HG03095 (cell line): ENCODE data around the gene CHRM1.

Source experiments
- ATAC-seq: cut with Tn5 transposase; IDR thresholded peaks from one replicate; pipeline ENCODE4 v1.9.1; 2021; ENCODE audit warnings: moderate library complexity; ENCODE audit not compliant: unreplicated experiment

CHRM1 gene

DNA sequence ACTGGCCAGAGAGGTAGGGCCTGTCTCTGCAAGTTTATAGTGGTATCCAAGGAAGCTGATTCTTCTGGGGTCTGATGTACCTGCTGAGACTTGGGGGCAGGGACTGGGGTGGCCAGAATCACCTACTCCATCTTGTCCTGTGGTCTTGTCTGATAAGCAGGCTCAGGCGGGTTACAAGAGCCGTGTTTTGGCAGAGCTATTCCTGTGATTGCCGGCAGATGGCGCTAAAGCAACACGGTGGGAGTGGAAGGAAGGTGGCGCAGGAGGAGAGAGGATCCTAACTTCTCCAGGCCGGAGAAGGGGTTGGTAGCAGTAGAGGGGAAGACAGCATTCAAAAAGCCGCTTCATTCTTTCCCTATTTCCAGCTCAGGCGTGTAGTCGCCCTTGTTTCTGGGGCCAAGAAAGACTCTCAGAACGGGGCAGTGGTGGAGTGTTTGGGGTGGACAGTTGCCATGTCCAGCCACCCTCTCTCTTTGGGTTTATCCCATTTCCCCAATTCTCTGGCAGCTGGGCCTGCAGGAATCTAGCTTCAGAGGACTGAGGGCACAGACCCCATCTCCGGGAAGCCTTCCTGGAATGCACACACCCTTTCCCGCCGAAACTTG, 15.1 kb downstream of the CHRM1 start:
- ATAC-seq: no peak

DNA sequence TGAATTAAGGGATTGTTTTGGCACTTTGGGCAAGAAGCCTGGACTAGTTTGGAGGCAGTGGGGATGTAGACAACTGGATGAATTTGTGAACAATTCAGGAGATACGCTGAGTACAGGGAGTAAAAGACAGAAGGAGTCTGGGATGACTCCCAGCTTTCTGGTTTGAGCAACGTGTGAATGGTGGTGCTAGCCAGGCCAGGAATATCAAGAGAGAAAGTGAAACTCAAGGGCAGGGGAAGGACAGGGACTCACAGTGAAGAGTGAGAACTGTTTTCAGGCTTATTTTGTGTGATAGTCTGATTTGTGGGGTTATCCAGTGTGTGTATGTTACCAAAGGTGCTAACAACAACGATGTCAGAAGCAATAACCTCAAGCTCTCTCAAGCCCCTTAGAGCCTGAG, 15.9 kb downstream of the CHRM1 start:
- no peak for ATAC-seq

DNA sequence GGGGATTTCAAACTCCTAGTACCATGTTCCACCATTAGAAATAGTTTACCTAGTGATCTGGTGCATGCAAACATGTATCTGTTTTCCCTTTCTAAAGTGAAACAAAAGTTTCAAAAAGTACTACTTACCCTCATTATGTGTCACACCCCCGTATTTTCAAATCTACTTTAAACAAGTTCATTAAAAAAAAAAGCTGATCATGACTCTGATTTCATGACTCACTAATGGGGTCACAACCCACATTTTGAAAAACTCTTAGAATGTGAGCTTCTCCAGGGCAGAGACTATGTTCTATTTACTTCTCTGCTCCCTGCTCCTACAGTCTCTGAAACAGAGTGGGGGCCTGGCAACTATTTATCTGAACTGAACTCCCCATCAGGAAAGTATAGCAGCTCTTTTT, 18.2 kb downstream of the CHRM1 start:
- no peak for ATAC-seq

DNA sequence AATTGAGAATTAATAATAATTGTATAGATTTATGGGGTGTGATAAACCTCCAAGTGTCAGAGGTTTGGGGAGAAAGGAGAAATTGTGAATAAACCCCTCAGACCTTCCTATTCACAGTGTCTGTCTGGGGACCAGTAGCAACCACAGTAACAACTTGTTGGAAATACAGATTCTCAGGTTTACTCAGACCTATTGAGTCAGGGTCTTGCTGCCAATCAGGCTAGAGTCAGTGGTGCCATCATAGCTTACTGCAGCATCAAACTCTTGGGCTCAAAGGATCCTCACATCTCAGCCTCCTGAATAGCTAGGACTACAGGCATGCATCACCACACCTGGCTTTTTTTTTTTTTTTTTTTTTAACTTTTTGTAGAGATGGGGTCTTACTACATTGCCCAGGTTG, 23.1 kb downstream of the CHRM1 start:
- no peak for ATAC-seq

DNA sequence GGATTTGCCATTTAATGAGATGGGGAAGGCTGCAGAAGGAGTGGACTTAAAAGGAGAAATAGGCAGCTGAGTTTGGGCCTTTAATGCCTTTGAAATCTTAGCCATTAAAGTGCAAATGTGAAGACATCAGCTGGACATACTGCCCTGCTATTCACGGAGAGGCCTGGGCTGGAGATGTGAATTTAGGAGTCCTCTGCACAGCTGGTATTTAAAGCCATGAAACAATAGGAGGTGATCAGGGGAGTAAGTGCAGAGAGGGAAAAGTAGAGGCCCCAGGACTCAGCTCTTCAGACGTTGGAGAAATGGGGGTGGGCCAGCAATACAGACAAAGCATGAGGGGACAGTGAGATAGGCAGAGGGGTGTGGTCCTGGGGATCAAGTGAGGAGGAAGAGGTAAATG, 23.9 kb downstream of the CHRM1 start:
- ATAC-seq: no peak

DNA sequence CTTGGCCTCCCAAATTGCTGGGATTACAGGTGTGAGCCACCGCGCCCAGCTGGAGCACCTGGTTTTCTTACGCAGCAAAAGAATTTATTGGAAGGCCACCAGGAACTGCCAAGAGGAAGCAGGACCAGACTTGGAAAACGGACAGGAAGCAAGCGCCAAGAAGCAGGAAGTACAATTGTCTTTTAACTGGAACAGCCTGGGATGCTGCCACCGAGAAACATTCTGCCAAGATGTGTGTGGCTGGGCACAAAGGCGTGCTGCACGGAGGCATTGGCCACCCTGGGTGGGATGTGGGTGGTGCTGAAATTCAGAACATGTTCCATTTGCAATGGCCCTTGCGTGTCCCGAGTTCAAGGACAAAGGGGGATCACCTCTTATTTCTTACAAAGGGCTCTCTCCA, 25.1 kb downstream of the CHRM1 start:
- no peak for ATAC-seq

DNA sequence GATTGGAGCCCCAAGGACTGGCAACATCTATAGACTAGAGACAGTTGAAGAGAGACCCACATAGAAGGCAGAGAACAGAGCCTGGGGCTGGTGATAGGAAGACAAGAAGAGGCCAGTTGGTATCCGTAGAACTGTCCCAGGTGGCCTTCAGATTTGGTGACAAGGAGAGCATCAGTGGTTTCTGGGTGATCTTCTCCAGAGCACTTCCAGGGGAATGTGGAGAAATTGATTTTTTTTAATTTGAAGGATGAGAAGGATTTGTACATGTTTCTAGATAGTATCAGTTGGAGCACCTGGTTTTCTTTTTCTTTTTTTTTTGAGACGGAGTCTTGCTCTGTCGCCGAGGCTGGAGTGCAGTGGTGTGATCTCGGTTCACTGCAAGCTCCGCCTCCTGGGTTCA, 25.7 kb downstream of the CHRM1 start:
- no peak for ATAC-seq

DNA sequence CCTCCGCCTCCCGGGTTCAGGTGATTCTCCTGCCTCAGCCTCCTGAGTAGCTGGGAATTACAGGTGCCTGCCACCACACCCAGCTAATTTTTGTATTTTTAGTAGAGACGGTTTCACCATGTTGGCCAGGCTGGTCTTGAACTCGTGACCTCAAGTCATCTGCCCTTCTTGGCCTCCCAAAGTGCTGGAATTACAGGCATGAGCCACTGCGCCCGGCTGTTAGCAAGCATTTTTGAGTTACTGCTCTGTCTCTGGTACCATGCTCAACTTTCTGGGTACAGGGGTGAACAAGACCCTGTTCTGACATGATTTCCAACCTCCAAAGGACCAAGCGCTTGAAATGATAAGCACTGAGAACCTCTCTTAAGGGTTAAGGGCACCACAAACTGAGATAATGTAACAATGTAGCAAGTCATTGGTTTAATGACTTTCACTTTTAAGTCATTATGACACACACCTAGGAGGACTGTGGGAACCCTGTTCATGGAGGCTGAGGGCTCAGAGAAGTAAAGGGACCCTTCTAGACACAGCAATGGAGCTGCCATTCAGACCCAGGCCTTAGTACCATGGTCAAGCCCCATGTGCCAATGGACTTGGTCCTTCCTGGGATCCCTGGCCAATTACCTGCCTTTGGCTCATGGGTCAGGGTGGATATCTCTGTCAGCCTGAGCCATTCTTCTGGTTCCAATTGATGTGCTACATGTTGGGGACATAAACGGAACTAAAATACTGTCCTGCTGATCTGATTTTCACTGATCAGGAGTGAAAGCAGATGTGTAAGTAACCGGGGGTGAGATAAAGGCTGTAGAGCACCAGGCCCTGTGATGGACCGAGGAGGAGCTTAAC, 28.9 kb downstream of the CHRM1 start:
- no peak for ATAC-seq

DNA sequence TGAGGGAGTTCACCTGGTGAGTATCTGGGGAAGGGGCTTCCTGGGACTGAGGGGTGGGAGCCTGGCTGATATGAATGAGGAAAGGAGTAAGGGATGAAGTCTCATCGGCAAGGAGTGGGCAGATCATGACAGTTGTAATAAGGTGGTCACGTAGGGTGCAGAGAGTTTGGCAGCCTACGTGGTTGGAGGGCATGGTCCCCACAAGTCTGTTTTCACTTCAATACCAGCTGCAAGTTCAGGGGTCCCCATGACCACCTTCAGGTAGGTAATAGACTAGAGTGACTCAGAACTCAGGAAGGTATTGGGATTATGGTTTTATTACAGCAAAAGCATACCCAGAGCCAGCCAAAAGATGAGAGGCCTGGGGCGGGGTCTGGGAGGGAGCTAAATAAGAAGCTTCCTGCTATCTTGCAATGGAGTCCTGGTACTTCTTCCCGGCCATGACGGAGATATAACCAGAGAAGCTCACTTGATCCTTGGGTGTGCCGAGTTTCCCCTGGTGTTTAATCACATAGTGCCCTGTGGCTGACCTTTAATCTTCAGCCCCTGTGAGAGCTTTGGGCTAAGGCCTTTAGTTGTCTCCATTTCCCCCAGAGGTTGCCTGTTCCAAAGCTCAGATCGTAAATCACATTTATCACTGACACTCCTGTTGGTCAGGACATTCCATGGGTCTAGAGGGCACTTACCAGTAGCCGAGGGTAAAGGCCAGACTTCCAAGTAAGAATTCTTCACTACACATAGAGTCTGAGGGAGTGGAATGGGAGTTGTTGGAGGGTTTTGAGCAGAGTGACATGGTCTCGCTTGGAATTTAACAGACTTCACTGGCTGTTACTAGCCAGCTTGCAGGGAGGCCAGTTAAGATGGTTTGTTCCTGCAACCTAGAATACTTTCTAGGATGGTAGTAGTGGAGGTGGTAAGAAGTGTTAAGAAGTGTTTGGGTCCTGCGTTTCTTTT, 31.4 kb downstream of the CHRM1 start:
- ATAC-seq: no peak

DNA sequence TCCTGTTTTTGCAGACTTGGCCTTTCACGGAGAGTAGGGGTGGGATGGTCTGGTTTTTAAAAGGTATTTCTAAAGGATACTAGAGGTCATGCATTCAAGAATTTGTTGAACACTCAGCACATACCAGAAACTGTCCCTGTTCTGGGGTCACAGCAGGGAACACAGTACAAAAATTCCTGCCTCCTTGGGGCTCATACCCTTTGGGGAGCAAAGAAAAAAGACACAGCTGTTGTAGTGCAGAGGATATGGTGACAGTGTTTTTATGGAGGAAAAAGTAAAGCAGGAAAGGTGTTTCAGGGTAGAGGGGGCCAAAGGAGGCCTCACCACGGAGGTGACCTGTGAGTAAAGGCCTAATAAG, 32.1 kb downstream of the CHRM1 start:
- ATAC-seq: no peak

DNA sequence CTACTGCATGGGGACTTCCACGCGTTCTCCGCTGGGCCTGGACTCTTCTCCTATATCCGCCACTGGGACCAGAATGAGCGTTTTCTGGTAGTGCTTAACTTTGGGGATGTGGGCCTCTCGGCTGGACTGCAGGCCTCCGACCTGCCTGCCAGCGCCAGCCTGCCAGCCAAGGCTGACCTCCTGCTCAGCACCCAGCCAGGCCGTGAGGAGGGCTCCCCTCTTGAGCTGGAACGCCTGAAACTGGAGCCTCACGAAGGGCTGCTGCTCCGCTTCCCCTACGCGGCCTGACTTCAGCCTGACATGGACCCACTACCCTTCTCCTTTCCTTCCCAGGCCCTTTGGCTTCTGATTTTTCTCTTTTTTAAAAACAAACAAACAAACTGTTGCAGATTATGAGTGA, 32.8 kb downstream of the CHRM1 start:
- ATAC-seq: no peak

DNA sequence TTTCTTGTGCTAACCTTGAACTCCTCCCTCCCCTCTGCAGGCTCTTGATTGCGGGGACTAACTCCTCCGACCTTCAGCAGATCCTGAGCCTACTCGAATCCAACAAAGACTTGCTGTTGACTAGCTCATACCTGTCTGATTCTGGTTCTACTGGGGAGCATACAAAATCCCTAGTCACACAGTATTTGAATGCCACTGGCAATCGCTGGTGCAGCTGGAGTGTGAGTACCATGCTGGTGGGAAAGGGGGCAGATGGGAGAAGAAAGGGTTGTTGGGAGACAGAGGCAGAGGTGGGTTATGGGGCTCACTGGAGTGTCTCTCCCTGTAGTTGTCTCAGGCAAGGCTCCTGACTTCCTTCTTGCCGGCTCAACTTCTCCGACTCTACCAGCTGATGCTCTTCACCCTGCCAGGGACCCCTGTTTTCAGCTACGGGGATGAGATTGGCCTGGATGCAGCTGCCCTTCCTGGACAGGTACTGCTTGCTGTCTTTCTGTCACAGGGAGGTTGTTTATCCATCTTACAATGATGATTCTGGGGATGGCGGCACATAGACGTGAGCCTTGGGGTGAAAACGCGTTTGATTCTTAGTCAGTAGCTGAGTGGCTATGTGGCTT, 35.9 kb downstream of the CHRM1 start:
- no peak for ATAC-seq

DNA sequence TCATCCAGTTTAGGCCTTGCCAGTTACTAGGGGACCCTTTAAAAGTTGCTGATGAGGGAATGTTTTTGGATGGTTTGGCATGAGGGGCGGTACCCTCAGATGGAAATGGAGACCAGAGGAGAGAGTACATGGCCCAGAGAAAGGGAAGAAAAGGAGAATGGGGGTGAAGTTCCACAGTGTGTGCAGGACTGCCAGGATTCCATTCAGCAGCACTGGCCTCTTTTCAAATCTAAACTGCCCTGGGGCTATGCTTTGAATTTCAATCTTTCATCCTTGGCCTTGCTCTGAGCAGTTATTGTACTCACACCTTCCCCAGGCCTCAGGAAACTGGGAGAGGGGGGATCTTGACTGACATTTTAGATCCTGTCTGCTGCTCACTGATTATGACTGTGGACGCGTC, 37.5 kb downstream of the CHRM1 start:
- no peak for ATAC-seq

DNA sequence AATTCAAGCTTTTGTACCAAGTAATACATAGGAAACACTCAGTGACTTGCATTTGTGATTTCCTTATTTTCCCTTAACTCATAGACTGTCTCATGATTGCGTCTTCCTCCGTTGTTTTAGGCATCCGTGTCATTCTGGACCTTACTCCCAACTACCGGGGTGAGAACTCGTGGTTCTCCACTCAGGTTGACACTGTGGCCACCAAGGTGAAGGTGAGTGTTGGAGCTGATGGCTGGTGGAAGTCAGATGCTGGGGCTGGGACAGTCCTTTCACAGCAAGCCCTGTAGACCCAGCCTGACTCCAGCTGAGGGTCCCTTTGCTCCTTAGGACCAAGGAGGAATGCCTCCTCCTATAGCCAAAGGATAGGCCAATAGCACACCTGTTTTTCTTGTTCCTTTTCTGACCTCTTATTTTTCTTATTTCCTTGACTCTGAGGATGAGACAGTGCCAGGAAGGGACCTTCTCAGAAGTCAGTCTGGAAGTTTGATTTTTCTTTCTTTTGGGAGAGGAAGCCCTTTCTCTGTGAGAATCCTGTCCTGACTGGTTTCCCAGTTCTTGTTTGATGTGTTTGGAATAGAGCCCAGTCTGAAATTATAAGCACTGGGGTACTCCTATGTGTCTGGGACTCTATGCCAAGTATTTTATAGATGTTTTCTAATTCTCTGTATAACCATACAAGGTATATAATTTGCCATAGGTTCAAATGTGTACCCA, 38.2 kb downstream of the CHRM1 start:
- no peak for ATAC-seq

DNA sequence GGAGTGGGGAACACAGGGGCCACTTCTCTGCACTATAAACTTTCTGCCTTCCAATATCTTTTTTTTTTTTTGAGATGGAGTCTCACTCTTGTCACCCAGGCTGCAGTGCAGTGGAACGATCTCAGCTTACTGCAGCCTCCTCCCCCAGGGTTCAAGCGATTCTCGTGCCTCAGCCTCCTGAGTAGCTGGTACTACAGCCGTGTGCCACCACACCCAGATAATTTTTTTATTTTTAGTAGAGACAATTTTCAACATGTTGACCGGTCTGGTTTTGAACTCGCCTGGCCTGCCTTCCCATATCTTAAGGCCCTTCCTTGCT, 38.8 kb downstream of the CHRM1 start:
- ATAC-seq: no peak

DNA sequence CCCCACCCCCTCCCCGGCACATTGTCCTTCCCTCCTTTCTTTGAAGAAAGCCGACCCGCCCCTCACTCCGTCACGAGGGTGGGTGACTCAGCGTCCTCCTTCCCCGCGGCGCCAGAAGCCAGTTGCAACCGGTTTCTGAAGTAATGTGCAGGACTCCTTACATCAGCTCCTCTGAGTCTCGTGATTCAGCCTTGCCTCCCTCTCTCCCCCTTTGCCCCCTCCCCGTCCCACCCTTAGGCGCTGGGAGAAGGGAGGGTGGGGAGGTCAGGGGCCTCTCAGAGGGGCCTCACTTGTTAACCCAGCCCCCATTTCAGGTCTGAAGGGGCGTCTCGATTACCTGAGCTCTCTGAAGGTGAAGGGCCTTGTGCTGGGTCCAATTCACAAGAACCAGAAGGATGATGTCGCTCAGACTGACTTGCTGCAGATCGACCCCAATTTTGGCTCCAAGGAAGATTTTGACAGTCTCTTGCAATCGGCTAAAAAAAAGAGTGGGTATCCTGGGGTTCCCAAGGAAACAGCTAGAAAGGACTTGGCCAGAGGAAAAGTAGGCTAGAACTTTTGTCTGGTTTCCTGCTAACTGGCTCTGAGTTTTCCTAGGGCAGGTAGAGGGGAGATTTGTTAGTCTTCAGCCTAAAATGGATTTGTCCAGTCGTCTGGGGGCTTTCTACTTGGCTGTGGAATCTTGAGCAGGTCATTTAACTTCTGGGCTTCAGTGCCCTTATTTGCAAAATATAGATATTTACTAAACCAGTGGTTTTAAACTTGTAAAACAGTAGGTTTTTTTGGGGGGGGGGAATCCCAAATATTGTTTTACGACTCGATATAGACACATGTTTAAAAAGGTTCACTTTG, 39.4 kb downstream of the CHRM1 start:
- peak; percentile 34 for ATAC-seq

DNA sequence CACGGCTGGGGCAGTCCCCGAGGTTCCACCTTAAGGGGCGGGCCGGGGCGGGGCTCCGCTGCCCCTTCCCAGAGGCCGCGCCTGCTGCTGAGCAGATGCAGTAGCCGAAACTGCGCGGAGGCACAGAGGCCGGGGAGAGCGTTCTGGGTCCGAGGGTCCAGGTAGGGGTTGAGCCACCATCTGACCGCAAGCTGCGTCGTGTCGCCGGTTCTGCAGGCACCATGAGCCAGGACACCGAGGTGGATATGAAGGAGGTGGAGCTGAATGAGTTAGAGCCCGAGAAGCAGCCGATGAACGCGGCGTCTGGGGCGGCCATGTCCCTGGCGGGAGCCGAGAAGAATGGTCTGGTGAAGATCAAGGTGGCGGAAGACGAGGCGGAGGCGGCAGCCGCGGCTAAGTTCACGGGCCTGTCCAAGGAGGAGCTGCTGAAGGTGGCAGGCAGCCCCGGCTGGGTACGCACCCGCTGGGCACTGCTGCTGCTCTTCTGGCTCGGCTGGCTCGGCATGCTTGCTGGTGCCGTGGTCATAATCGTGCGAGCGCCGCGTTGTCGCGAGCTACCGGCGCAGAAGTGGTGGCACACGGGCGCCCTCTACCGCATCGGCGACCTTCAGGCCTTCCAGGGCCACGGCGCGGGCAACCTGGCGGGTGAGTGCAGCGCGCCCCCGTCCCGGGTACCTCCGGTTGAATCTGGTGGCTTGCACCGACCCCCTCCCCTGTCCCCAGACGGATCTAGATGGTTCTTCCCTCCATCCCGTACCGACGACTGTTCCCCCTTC, 40.2 kb downstream of the CHRM1 start, which contains the start of gene SLC3A2:
Gene SLC3A2 (plus strand): TSS at position 94 of the 776 bp plus-strand sequence. CDS start 128 bp downstream, at position 222.
- ATAC-seq: peak; percentile 70

DNA sequence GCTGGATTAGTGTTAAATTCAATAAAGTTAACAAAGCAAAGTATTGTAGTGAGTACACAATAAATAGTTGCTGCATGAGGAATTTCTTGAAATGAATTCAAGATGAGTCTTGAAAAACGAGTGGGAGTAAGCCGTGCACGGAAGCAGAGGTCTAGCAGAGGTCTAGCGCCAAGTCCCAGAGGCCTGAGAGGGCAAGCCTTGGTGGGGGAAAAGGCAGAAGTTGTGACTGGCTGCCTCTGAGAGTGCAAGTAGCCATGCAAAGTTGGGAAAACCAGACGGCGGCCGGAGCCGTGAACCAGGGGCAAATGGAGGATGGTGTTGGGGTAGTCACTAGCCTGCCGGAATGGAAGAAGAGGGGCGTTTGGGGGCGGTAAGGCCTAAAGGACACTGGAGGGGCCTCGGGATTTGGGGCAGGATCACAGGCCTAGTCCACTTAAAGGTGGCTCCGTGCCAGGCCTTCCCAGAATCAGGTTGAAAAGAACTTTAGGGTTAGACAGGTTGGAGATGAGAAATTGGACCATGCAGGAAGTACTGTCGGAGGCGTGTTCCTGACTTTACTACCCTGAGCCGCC, 40.8 kb downstream of the CHRM1 start:
- peak; percentile 13 for ATAC-seq
